GM21786 (cell line): ENCODE results near the gene SRSF1.
"Not testable (repeated sequence)": the region's sequence is repeated elsewhere in the genome, so short reads cannot be mapped to it uniquely, and the experiment has no call there.

ENCODE experiments used
- ATAC-seq: cut with Tn5 transposase; IDR thresholded peaks from one replicate; pipeline ENCODE4 v1.9.1; 2021; ENCODE audit not compliant: unreplicated experiment

The SRSF1 gene

GRCh38 chr17:58006924-58007780 lies at the start of gene SRSF1:
SRSF1 (minus strand) TSS chr17:58007246; CDS start chr17:58007137, 109 bp downstream.
- peak; percentile 91 for ATAC-seq

- no peak for ATAC-seq
Observed at GRCh38 chr17:58056476-58056875, 49.4 kb upstream of the SRSF1 start.

- no peak for ATAC-seq
Observed at GRCh38 chr17:58054641-58055040, 47.6 kb upstream of the SRSF1 start.

- no peak for ATAC-seq
Observed at GRCh38 chr17:58052945-58053715, 46.1 kb upstream of the SRSF1 start.

- no peak for ATAC-seq
Observed at GRCh38 chr17:58052407-58052806, 45.4 kb upstream of the SRSF1 start.

- no peak for ATAC-seq
Observed at GRCh38 chr17:58051468-58051867, 44.4 kb upstream of the SRSF1 start.

- no peak for ATAC-seq
Observed at GRCh38 chr17:58050966-58051365, 43.9 kb upstream of the SRSF1 start.

GRCh38 chr17:58049533-58049932 lies 42.5 kb upstream of the SRSF1 start:
- ATAC-seq, result no peak

- ATAC-seq, result no peak
Observed at GRCh38 chr17:58047376-58048150, 40.5 kb upstream of the SRSF1 start.

- no peak for ATAC-seq
Observed at GRCh38 chr17:58046239-58047094, 39.4 kb upstream of the SRSF1 start.

- not testable (repeated sequence) for ATAC-seq
Observed at GRCh38 chr17:58044256-58044655, 37.2 kb upstream of the SRSF1 start.

- ATAC-seq, result no peak
Observed at GRCh38 chr17:58043221-58044181, 36.5 kb upstream of the SRSF1 start.

GRCh38 chr17:58041161-58041560 lies 34.1 kb upstream of the SRSF1 start:
- no peak for ATAC-seq

GRCh38 chr17:58040386-58040785 lies 33.3 kb upstream of the SRSF1 start:
- no peak for ATAC-seq

- ATAC-seq, result no peak
Observed at GRCh38 chr17:58039975-58040374, 32.9 kb upstream of the SRSF1 start.

GRCh38 chr17:58032691-58033415 lies 25.8 kb upstream of the SRSF1 start:
- ATAC-seq, result no peak

GRCh38 chr17:58028578-58028977 lies 21.5 kb upstream of the SRSF1 start:
- no peak for ATAC-seq

- ATAC-seq, result no peak
Observed at GRCh38 chr17:58020401-58020800, 13.4 kb upstream of the SRSF1 start.

GRCh38 chr17:58019521-58019920 lies 12.5 kb upstream of the SRSF1 start:
- ATAC-seq, result no peak
